Spleen (tissue), 7 donors: Measurements from ENCODE around the gene ACSS1.

Experiments
- POLR2A ChIP-seq, 3 donors: fragments of 450-650 bp; IDR thresholded peaks; one replicate each; pipeline ENCODE4 v1.5.1; 2017; ENCODE audit warnings: antibody characterized with exemption in 3 of 3, mild to moderate bottlenecking in 1 of 3
- POLR2AphosphoS5 ChIP-seq, 3 donors: sonication (generic); formaldehyde crosslinking; IDR thresholded peaks; one replicate each; pipeline ENCODE4 v1.5.1; 2017; ENCODE audit warnings: antibody characterized with exemption in 3 of 3
- TF ChIP-seq, protein P1 (sequence below), 11 experiments: fragments of 200-600 bp in 7 of 11; fragments of 450-650 bp in 4 of 11; sonication (generic) in 4 of 11; IDR thresholded peaks in 8 of 11; conservative IDR thresholded peaks in 3 of 11; 1 replicate in 7 of 11; 2 replicates in 4 of 11; pipeline versions ENCODE4 v1.4.0 to v1.8.0; 2016 to 2021; ENCODE audit warnings: antibody characterized with exemption in 11 of 11, inconsistent platforms in 4 of 11, mild to moderate bottlenecking in 1 of 11
- donor health status: DM: no; HTN: no; CAD: no; lungs with moderate emphysema.
- donor health status: DM: no; HTN: no; CAD: no.
- donor health status: DM: no; HTN: no; CAD: no.

DNA sequence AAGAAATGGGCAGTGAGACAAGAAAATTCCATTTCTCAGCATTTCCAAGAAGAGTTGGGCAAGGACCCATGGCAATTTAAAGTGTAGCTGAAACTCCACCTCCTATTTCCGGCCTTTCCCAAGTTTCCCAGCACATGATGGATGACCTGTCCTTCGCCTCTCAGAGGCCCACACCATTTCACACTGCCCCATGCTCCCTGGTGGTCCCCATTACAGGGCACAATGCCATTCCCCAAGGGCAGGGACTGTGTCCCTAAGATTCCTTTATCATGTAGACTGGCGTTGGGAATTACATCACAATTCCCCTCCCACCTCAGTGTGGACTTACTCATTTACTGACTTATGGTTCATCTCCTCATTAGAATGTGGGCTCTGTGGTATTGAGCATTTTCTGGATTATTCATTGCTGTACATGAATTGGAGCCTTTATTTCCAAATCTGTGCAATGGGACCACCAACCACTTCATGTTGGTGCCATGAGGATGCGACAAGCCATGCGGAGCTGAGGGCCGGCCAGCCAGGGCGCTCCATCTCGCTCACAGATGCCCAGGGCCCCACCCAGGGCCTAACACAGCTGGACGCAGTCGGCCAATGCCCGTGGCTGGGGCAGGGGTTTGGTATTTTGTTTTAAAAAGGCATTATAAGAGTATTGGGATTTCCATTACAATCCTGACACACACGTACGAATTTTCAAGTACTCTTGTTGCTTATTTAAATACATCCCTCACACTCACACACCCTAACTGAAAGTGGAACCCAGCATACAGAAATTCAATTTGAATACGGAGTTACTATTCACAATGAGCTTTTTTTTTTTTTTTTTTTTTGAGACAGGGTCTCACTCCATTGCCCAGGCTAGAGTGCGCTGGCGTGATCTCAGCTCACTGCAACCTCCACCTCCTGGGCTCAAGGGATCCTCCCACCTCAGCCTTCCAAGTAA, 5.4 kb downstream of the ACSS1 start:
- peak; percentile 10 to 55 (median 28) for TF ChIP-seq POLR2AphosphoS5 (IDR thresholded peaks at IDR 0.05)
- TF ChIP-seq POLR2A (IDR thresholded peaks at IDR 0.05) = no peak
- TF ChIP-seq, protein P1, sequence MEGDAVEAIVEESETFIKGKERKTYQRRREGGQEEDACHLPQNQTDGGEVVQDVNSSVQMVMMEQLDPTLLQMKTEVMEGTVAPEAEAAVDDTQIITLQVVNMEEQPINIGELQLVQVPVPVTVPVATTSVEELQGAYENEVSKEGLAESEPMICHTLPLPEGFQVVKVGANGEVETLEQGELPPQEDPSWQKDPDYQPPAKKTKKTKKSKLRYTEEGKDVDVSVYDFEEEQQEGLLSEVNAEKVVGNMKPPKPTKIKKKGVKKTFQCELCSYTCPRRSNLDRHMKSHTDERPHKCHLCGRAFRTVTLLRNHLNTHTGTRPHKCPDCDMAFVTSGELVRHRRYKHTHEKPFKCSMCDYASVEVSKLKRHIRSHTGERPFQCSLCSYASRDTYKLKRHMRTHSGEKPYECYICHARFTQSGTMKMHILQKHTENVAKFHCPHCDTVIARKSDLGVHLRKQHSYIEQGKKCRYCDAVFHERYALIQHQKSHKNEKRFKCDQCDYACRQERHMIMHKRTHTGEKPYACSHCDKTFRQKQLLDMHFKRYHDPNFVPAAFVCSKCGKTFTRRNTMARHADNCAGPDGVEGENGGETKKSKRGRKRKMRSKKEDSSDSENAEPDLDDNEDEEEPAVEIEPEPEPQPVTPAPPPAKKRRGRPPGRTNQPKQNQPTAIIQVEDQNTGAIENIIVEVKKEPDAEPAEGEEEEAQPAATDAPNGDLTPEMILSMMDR (IDR thresholded peaks at IDR 0.05 in 8 of 11, conservative IDR thresholded peaks at IDR 0.05 in 3 of 11) = no peak
